Osteoblast (primary cell): Measurements from ENCODE around the gene PHF11. TPM values are rescaled to one million over a fixed set of nuclear protein-coding genes. Genes with fewer than 3 reads are reported as not detected.

Experiments used
- DNase-seq: peaks from one replicate; pipeline ENCODE4 v3.0.0; 2011; ENCODE audit warnings: low spot score, mixed read lengths; ENCODE audit not compliant: insufficient read length; ENCODE audit errors: missing footprints
- H2AFZ ChIP-seq: 2 replicates; pipeline ENCODE4 v1.6.0; 2011; ENCODE audit warnings: mild to moderate bottlenecking, low read length
- H3K27ac ChIP-seq: 2 replicates; pipeline ENCODE4 v1.5.1; 2011; ENCODE audit warnings: mild to moderate bottlenecking, low read depth, low read length, moderate library complexity
- H3K27me3 ChIP-seq: 2 replicates; pipeline ENCODE4 v1.6.0; 2012; ENCODE audit warnings: mild to moderate bottlenecking, control low read depth, inconsistent platforms, low read length, moderate library complexity; ENCODE audit not compliant: insufficient read depth
- H3K36me3 ChIP-seq: 2 replicates; pipeline ENCODE4 v1.5.1; 2011; ENCODE audit warnings: mild to moderate bottlenecking, low read length, control low read depth, moderate library complexity; ENCODE audit not compliant: insufficient read depth
- H3K4me1 ChIP-seq: 2 replicates; pipeline ENCODE4 v1.5.1; 2011; ENCODE audit warnings: mild to moderate bottlenecking, low read length, control low read depth, moderate library complexity; ENCODE audit not compliant: insufficient read depth
- H3K4me2 ChIP-seq: 2 replicates; pipeline ENCODE4 v1.6.0; 2011; ENCODE audit warnings: mild to moderate bottlenecking, low read length; ENCODE audit not compliant: insufficient read depth
- H3K4me3 ChIP-seq: fragments of 200-600 bp; sonication (generic); 3 replicates; pipeline ENCODE4 v1.5.1; 2012; ENCODE audit warnings: mild to moderate bottlenecking, low read length, inconsistent platforms; ENCODE audit not compliant: insufficient read depth
- H3K79me2 ChIP-seq: 2 replicates; pipeline ENCODE4 v1.6.0; 2012; ENCODE audit warnings: mild to moderate bottlenecking, low read length, control low read depth, inconsistent platforms; ENCODE audit not compliant: insufficient read depth
- H3K9me3 ChIP-seq: 2 replicates; pipeline ENCODE4 v1.5.1; 2011; ENCODE audit warnings: low read depth, low read length, control low read depth
- H4K20me1 ChIP-seq: 2 replicates; pipeline ENCODE4 v1.6.0; 2012; ENCODE audit warnings: mild to moderate bottlenecking, low read length, control low read depth; ENCODE audit not compliant: insufficient read depth
- CTCF ChIP-seq: IDR thresholded peaks from 2 replicates; pipeline ENCODE4 v1.5.1; 2011; ENCODE audit warnings: mild to moderate bottlenecking, low read depth, low read length, moderate library complexity; ENCODE audit errors: extremely low read depth
- total RNA-seq: library from RNA; depleted of rRNA; stranded (reverse); fragments of >200 nt; gene quantifications from 2 replicates; pipeline ENCODE4 v1.2.3, GENCODE V29; 2012

PHF11 gene
- total RNA-seq, 1 donor: 29.7 TPM

GRCh38 chr13:49456156-49456555 is 39.6 kb upstream of the PHF11 start:
- DNase-seq: no peak
- H2AFZ ChIP-seq: no peak overlapping the region
- no peak overlapping the region for H3K27ac ChIP-seq
- no peak overlapping the region for H3K4me3 ChIP-seq
- H3K4me1 ChIP-seq: peaks cover 6% of the 10 kb centered on the region
- H3K4me2 ChIP-seq: no peak overlapping the region
- H3K36me3 ChIP-seq: no peaks in the 10 kb centered on the region
- H3K9me3 ChIP-seq: no peaks in the 10 kb centered on the region
- no peak for TF ChIP-seq CTCF
- H3K27me3 ChIP-seq: no peaks in the 10 kb centered on the region
- no peaks in the 10 kb centered on the region for H4K20me1 ChIP-seq
- H3K79me2 ChIP-seq: no peaks in the 10 kb centered on the region

- H3K36me3 ChIP-seq: peaks cover 6% of the 10 kb centered on the region
- H3K79me2 ChIP-seq: no peaks in the 10 kb centered on the region
- DNase-seq: no peak
- H4K20me1 ChIP-seq: no peaks in the 10 kb centered on the region
- no peak overlapping the region for H2AFZ ChIP-seq
- no peaks in the 10 kb centered on the region for H3K9me3 ChIP-seq
- no peak overlapping the region for H3K4me2 ChIP-seq
- no peaks in the 10 kb centered on the region for H3K27me3 ChIP-seq
- H3K4me1 ChIP-seq: peaks cover 6% of the 10 kb centered on the region
- no peak for TF ChIP-seq CTCF
- H3K27ac ChIP-seq: no peak overlapping the region
- H3K4me3 ChIP-seq: no peak overlapping the region
These were observed 38.5 kb upstream of the PHF11 start for GRCh38 chr13:49457221-49457620.

DNA sequence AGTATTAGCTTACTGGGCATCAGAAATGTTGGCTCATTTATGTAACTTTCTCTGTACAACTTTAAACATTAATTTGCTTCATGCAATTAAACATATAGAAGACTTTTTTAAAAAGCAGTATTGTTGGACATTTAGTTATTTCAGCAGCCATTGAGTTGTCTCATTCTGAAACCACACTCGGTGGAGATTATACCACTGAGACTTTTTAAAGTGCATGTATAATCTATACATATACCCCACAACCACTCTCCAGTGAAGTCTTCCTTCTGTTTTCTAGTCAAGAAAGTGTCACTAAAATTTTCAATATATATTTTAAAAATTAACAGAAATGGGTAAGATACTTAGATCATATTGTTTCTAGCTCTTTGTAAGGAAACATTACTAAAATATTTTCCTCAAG is 36.2 kb upstream of the PHF11 start:
- H3K27ac ChIP-seq: no peak overlapping the region
- H3K79me2 ChIP-seq: no peaks in the 10 kb centered on the region
- no peaks in the 10 kb centered on the region for H3K27me3 ChIP-seq

DNA sequence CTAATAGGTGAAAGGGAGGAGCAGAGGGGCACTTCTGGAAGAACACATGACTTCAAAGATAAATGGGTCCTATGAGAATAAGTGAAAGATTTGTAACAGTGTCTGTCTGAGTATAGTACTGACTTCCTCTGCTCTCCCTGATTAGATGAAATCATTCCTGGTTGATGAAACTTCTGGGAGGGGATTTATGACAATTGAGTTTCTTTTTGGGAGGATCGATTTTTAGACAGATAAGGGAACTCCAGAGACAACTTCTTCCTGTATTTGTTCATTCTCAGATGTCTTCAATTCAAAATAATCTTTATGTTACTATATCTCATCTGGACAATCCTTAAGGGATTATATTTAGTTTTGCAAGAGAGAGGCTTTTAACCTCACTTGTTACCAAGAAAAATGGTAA is 31.7 kb upstream of the PHF11 start:
- Histone ChIP-seq H3K4me3 (no peak overlapping the region), H3K27ac (no peak overlapping the region), H3K27me3 (no peaks in the 10 kb centered on the region), H3K9me3 (peaks cover 3% of the 10 kb centered on the region), H3K36me3 (peaks cover 11% of the 10 kb centered on the region), H3K79me2 (no peaks in the 10 kb centered on the region), H4K20me1 (no peaks in the 10 kb centered on the region), H3K4me1 (no peaks in the 10 kb centered on the region), H2AFZ (no peak overlapping the region), H3K4me2 (no peak overlapping the region)
- no peak for TF ChIP-seq CTCF
- DNase-seq: no peak

More for the DNA sequence above, 36.2 kb upstream of the PHF11 start:
- no peaks in the 10 kb centered on the region for H4K20me1 ChIP-seq
- H3K4me3 ChIP-seq: no peak overlapping the region
- no peak overlapping the region for H3K4me2 ChIP-seq
- peaks cover 6% of the 10 kb centered on the region for H3K4me1 ChIP-seq
- H3K36me3 ChIP-seq: peaks cover 11% of the 10 kb centered on the region
- H2AFZ ChIP-seq: no peak overlapping the region
- no peak for DNase-seq
- TF ChIP-seq CTCF: no peak
- H3K9me3 ChIP-seq: peaks cover 3% of the 10 kb centered on the region
